Measurements from ENCODE around the gene SYNPO2. TPM values are rescaled to one million over a fixed set of nuclear protein-coding genes. Genes with fewer than 3 reads are reported as not detected.

SYNPO2 gene
- total RNA-seq, 1 experiment from 2014 or later = not detected

DNA sequence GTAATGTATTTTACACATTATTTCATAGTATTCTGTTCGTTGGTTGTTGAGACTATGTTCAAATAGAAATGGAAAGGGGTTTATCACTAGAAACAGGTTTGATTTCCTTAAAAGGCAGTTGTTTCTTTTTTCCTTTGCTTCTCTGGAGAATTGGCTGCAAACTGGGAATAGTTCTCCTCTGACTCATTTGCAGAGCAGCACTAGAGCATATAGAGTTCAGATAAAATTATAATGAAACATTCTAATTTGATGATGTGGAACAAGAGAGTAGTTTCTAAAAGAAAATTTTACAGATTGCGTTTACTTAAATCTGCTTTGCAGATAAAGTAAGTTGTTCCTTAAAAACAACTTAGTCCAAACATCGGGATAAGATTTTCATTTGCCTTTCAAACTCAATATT is 29.7 kb downstream of the SYNPO2 start:
- in situ Hi-C loops (cut with HindIII; ENCODE audit: low pct_unique_long_range_greater_than_20kb, low sequenced_read_pairs) = no loop called here
- DNase-seq (ENCODE audit: low read depth) = peak; percentile 66

DNA sequence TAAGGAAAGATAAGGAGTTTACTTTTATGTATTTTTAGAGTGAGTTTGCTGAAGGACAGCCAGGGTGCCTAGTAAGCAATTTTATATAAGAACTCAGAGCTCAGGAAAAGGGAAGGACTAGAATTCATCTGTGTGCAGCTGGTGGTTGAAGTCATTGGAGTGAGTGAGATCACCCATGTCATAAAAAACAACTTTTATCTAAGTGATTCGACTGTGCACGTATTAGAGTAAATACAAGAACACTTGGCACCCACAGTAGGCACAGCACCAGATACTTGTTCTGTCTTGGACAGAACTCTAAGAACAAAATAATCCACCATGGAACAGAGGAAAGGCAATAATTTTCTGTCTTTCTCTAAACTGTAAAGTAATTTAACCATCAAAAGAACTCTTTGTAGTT is 31.6 kb downstream of the SYNPO2 start:
- no peak for DNase-seq (ENCODE audit: low read depth)
- in situ Hi-C loops (cut with HindIII; ENCODE audit: low pct_unique_long_range_greater_than_20kb, low sequenced_read_pairs) = no loop called here

DNA sequence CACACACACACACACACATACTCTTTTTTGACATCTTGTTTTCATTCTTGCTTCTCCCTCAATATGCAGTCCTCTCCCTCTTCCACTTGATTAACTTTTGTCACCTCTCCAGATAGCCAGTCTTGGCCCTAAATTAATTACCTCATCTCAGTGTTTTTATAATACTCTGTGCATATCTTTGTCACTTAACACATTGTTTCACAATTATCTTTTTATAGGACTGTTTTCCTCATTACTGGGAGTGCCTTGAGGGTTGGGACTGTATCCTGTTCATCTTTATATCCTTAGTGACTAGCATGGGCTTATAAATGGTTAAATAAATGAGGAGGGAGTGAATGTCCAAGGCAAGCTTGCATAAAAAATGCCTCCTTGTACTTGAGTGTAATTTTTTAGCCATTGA is 33.1 kb downstream of the SYNPO2 start:
- in situ Hi-C loops (cut with HindIII; ENCODE audit: low pct_unique_long_range_greater_than_20kb, low sequenced_read_pairs) = no loop called here
- no peak for DNase-seq (ENCODE audit: low read depth)

DNA sequence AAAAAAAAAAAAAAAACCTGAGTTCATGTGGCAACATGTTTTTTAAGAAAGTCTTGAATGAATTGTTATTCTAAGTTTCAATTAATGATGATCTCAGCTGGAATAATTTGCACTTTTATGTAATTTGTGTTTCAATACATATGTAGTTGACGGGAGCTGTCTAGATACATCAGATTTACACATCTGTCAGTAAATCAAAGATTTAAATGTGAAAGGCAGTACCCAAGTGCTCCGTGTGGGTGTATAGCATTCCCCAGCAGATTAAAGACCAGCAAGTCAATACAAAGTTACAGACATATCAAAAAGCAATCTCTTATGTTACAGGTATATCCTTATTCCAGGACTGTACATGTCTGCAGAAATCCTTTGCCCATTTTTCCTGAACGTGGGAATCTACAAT is 35.2 kb downstream of the SYNPO2 start:
- in situ Hi-C loops (cut with HindIII; ENCODE audit: low pct_unique_long_range_greater_than_20kb, low sequenced_read_pairs) = no loop called here
- no peak for DNase-seq (ENCODE audit: low read depth)

DNA sequence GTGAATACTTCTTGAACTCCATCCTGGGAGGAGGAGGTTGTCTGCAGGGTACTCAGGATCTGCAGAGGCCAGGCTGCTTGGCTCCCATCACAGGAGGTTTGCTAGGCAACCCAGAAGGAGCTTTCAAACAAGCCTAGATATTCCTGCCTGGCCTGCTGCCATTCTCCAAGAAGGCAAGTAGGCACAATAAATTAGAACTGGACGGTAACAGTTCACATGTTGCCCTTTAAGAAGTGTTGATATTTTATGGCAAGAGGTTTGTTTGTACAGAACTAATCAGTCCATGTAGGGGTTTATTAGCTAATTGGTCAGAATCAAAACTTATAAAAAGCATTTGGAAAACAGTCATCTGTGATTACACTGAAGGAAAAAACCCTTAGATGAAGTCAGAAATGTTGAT is 39.3 kb downstream of the SYNPO2 start:
- DNase-seq (ENCODE audit: low read depth) = no peak
- in situ Hi-C loops (cut with HindIII; ENCODE audit: low pct_unique_long_range_greater_than_20kb, low sequenced_read_pairs) = no loop called here

DNA sequence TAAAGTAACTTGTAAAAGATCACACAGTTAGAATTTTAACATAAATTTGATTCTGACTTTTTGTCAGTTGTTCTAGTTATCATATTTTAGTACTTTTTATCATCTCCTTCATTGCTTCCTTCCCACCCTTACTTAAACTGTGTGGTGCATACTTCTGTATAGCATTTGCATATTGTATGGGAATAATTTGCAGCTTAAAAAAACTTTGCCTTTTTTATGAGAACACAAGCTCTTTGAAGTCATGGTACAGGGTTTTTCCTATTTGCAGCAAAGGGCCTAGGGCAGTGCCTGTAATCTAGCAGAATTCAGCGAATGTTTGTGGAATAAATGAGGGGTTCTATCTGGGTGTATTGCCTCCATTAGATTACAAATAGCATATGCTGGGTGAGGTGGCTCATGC is 41.6 kb downstream of the SYNPO2 start:
- in situ Hi-C loops (cut with HindIII; ENCODE audit: low pct_unique_long_range_greater_than_20kb, low sequenced_read_pairs) = no loop called here
- no peak for DNase-seq (ENCODE audit: low read depth)

DNA sequence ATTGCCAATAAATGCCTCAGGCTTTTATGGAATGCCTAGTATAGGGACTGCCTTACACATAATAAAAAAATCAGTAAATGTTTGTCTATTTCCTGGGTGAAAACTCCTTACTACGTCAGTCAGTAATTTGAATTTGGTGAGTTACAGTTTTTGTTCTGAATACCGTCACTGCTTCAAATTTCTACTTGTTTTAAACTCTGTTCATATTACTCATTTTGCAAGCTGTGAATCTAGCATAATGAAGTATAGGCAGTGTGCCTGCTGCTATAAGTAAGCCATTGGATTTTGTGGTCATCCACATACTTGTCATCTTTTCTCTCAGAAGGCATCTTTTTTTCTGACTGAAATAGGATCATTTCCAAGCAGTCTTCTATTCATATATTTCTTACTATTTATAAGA is 43.1 kb downstream of the SYNPO2 start:
- DNase-seq (ENCODE audit: low read depth) = no peak
- in situ Hi-C loops (cut with HindIII; ENCODE audit: low pct_unique_long_range_greater_than_20kb, low sequenced_read_pairs) = no loop called here

DNA sequence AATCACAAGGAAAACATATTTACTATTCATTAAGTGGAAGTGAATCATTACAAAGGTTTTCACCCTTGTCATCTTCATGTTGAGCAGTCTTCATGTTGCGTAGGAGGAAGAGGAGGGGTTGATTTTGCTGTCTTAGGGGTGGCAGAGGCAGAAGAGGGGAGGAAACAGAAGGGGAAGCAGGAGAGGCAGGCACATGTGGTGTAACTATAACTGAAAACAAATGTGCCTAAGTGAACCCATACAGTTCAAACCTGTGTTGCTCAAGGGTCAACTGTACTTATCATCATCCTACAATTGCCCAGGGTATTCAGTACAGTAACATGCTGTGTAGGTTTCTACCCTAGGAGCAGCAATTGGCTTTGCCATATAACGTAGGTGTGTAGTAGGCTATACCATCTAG is 47.2 kb downstream of the SYNPO2 start:
- in situ Hi-C loops (cut with HindIII; ENCODE audit: low pct_unique_long_range_greater_than_20kb, low sequenced_read_pairs) = no loop called here
- no peak for DNase-seq (ENCODE audit: low read depth)

- DNase-seq (ENCODE audit: low read depth) = no peak
- in situ Hi-C loops (cut with HindIII; ENCODE audit: low pct_unique_long_range_greater_than_20kb, low sequenced_read_pairs) = no loop called here
Measured at GRCh38 chr4:118936406-118936805, 47.8 kb downstream of the SYNPO2 start.

DNA sequence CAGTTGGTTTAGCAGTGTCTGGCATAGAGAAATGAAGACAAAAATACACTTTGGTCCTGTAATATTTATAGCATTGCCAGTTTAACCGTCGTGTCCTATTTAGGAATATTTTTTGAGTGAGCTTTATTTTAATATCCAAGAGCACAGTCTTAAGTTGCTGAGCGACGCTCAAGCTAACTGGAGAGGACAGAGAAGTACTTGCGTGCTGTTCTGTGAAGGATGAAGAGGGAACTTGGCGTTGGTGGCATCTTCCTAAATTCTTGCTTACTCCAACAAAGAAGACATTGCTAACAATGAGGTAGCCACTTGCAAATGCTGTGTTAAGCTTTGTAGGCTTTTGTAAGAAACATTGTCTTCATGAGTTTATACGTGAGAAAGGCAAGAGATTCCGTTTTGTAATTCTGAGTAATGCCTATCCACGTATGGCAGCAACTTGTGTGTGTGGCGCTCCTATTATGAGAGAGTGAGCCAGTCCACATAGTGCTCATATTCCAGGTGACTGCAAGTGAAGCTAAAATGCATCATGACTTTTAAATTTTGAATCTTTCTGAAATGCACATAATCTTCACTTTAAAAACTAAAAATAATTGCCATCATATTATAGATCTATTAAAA is 50.6 kb downstream of the SYNPO2 start:
- no peak for DNase-seq (ENCODE audit: low read depth)
- in situ Hi-C loops (cut with HindIII; ENCODE audit: low pct_unique_long_range_greater_than_20kb, low sequenced_read_pairs) = no loop called here

- peak; percentile 16 for DNase-seq (ENCODE audit: low read depth)
- in situ Hi-C loops (cut with HindIII; ENCODE audit: low pct_unique_long_range_greater_than_20kb, low sequenced_read_pairs) = no loop called here
Measured at GRCh38 chr4:118941149-118941548, 52.5 kb downstream of the SYNPO2 start.

GRCh38 chr4:118941799-118942198 is 53.1 kb downstream of the SYNPO2 start:
- in situ Hi-C loops (cut with HindIII; ENCODE audit: low pct_unique_long_range_greater_than_20kb, low sequenced_read_pairs) = no loop called here
- DNase-seq (ENCODE audit: low read depth) = no peak

DNA sequence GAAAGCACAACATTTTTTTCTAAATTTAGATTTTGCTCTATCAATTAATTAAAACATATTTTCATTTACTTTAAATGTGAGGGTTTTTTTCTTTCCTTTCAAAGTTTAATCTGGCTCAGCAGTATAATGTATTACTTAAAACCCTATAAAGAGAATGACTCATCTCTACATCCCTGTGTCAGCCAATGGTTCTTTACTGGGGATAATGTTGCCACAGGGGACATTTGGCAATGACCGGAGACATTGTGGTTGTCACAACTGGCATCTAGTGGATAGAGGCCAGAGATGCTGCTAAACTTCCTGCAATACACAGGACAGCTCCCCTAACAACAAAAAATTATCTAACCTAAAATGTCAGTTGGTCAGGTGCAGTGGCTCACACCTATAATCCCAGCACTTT is 53.8 kb downstream of the SYNPO2 start:
- peak; percentile 14 for DNase-seq (ENCODE audit: low read depth)
- in situ Hi-C loops (cut with HindIII; ENCODE audit: low pct_unique_long_range_greater_than_20kb, low sequenced_read_pairs) = no loop called here

DNA sequence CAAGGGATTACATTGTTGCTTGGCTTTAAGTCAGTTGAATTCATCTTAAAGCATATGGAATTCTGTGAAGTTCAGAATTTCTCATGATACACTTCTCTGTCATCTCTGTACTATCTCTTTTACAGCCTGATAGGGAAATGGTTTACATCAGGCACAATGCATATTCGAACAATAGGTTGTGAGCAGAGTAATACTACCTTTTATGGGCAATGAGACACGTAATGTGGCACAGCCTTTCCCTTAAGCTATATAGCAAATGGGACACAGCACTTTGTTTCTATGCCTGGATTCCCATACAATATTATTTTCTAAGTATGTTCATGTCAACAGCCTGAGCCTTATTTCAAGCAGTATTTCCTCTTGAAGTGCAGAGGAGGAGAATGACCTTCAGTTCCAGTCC is 58.4 kb downstream of the SYNPO2 start:
- in situ Hi-C loops (cut with HindIII; ENCODE audit: low pct_unique_long_range_greater_than_20kb, low sequenced_read_pairs) = no loop called here
- no peak for DNase-seq (ENCODE audit: low read depth)

DNA sequence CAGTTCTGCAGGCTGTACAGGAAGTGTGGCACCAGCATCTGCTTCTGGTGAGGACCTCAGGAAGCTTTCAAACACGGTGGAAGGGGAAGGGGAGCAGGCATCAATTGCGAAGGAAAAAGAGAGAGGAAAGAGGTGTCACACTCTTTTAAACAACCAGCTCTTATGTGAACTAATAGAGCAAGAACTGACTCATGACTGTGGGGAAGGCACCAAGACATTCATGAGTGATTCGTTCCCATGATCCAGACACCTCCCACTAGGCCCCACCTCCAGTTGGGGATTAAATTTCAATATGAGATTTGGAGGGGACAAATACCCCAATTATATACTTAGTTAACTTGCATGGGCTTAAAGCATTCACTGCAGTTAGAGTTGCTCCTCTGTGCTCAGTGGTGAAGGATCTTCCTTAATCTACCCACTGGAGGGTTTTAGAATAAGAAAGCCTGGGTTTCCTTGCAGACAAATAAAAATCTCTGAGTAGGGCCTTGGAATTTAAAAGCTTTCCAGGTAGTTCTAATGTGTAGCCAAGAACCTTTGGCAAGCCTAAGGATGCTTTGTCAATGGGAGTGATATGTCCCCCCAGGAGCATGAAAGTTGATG is 60.0 kb downstream of the SYNPO2 start:
- in situ Hi-C loops (cut with HindIII; ENCODE audit: low pct_unique_long_range_greater_than_20kb, low sequenced_read_pairs) = no loop called here

GRCh38 chr4:118950224-118950623 is 61.6 kb downstream of the SYNPO2 start:
- no peak for DNase-seq (ENCODE audit: low read depth)
- in situ Hi-C loops (cut with HindIII; ENCODE audit: low pct_unique_long_range_greater_than_20kb, low sequenced_read_pairs) = no loop called here

More for the DNA sequence above, 60.0 kb downstream of the SYNPO2 start:
- no peak for DNase-seq (ENCODE audit: low read depth)

DNA sequence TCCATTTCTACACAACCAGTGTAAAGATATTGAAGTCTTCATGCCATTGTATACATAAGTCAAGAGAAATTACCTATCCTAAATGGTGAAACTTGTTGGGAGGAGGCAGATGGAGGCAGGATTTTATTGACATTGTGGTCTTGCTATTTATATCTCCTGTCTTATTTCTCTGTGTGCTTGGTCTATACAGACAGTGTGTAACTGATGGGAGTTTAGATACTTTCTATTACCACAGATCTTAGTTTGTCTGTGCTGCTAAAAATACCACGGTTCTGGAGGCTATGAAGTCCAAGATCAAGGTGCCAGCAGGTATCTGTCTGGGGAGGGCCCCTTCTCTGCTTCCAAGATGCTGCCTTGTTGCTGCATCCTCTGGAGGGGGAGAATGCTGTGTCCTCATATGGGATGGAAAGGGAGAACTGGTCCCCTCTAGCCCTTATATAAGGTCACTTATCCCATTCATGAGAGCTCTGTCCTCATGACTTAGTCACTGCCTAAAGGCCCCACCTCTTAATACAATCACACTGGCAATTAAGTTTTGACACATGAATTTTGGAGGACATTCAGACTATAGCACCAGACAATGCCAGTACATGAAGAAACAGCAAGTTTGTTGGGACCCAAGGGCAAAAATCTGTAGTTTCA is 62.4 kb downstream of the SYNPO2 start:
- in situ Hi-C loops (cut with HindIII; ENCODE audit: low pct_unique_long_range_greater_than_20kb, low sequenced_read_pairs) = no loop called here
- no peak for DNase-seq (ENCODE audit: low read depth)

DNA sequence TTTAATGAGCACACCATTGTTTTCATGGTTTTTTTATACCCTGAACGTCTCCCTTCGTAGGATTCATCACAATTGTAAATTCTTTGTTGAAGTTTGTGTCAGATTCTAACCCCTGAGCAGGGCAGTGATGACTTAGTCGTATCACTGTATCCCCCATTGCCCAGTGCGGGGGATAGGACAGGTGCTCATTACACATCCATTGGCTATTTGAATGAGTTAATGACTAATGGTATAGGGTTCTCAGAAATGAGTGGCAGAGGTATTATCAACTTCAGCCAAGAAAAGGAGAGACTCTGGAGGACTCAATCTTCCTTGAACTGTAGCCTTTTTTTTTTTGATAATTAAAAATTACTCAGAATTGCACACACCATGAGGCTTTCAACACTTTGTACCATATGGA is 64.6 kb downstream of the SYNPO2 start:
- DNase-seq (ENCODE audit: low read depth) = no peak
- in situ Hi-C loops (cut with HindIII; ENCODE audit: low pct_unique_long_range_greater_than_20kb, low sequenced_read_pairs) = no loop called here

GRCh38 chr4:118954246-118954645 is 65.6 kb downstream of the SYNPO2 start:
- DNase-seq (ENCODE audit: low read depth) = no peak

GRCh38 chr4:118955515-118955914 is 66.9 kb downstream of the SYNPO2 start:
- DNase-seq (ENCODE audit: low read depth) = no peak
- in situ Hi-C loops (cut with HindIII; ENCODE audit: low pct_unique_long_range_greater_than_20kb, low sequenced_read_pairs) = no loop called here

More at GRCh38 chr4:118954246-118954645, 65.6 kb downstream of the SYNPO2 start:
- in situ Hi-C loops (cut with HindIII; ENCODE audit: low pct_unique_long_range_greater_than_20kb, low sequenced_read_pairs) = no loop called here
